Measurements from ENCODE around the gene NPC2.

The NPC2 gene

DNA sequence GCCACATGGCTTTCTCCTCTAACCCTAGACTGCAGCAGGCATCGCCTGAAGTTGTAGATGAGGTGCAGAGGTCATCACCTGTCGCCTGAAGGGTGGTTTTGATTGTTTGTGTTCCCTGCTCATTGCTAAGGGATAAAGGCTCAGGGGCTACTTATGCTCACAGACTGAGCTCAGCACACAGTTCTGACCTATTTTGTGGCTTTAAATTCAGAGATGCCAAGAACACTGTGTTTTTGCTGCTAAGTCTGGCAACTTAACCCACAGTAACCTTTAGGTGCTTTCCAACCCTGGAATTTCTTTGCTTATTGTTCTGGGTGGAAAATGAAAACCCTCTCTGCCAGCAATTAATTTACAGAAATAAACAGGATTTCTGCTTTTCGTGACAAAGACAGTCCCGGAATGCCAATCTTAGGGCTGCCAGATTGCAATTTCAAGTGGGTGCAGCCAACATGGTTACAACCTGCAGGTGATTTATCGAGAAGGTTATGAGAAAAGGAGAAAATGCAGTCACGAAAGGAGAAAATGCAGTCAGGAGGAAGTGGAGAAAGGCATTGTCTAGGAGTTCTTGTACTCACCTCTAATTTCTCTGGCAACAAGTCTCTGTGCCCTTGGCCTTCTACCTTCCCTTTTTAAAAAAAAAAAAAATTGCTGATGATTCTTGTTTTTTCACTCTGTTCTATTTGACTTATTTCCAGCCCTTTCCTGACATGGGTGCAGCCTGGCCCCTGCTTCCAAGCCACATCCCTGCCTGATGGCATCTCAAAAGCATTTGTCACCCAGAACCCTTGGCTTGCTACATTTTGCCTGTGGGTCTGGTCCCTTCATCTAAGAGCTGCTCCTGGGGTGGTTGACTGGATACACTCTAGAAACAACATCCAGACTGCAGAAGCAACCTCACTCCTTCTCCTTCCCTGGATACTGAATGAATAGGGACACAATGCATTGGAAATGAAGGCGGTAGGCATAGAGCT is 23.3 kb downstream of the NPC2 start:
- Histone ChIP-seq H3K4me1 (ENCODE audit: control insufficient read depth, insufficient read depth, low read length, poor library complexity, severe bottlenecking) (no peaks in the 10 kb centered on the region), H3K4me3 (ENCODE audit: extremely low read depth, insufficient read depth, low read length, poor library complexity, severe bottlenecking) (no peak overlapping the region), H3K36me3 (ENCODE audit: control insufficient read depth, insufficient read depth, low read length) (peaks cover 26% of the 10 kb centered on the region), H3K27ac (ENCODE audit: low read depth, low read length, severe bottlenecking) (no peak overlapping the region), H3K9me3 (ENCODE audit: control insufficient read depth, low read length) (no peaks in the 10 kb centered on the region)
- WGBS, 2 experiments (ENCODE audit: insufficient coverage in 2 of 2): 90 to 100% methylated on average over 4 to 7 of the region's 7 CpGs

DNA sequence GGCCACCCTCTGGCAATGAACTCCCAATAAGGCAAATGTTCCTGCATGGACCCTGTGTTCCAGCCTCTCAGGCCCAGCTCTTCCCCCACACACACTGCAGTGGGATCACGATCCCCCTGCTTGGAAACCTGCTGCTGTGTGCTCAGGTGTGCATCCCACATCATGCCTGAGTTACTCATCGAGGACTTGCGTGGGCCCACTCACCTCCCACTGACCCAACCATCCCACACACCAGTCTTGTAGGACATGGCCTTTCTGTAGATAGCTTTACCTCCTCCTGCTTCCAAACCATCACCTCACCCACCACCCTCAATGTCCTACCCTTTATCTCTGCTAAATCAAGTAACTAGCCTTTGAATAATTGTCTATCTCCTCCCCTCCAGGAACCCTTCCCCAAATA is 24.6 kb downstream of the NPC2 start:
- Histone ChIP-seq H3K4me1 (ENCODE audit: control insufficient read depth, insufficient read depth, low read length, poor library complexity, severe bottlenecking) (no peaks in the 10 kb centered on the region), H3K27ac (ENCODE audit: low read depth, low read length, severe bottlenecking) (no peak overlapping the region), H3K9me3 (ENCODE audit: control insufficient read depth, low read length) (no peaks in the 10 kb centered on the region), H3K36me3 (ENCODE audit: control insufficient read depth, insufficient read depth, low read length) (peaks cover 16% of the 10 kb centered on the region), H3K4me3 (ENCODE audit: extremely low read depth, insufficient read depth, low read length, poor library complexity, severe bottlenecking) (no peak overlapping the region)
- WGBS, 2 experiments (ENCODE audit: insufficient coverage in 2 of 2): 96 to 100% methylated on average over 1 to 3 of the region's 3 CpGs

DNA sequence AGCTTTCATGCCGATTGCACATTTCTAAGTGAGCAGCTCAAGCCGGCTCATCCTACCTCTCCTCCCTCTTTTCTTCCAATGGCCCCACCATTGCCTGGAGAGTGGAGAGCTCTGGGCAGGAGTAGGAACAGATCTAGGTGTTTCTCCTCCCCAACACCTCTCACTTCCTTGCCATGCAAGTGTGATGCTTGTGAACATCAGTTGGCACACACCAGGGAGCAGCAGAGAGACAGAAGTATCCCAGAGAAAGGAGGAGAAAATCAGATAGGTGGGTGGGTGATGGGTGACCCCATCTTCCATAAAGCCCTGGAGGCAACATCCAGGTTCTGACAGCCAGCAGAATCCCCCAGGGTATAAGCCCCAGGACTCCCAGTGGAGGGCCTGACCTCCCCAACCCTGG is 27.8 kb downstream of the NPC2 start:
- Histone ChIP-seq H3K27ac (ENCODE audit: low read depth, low read length, severe bottlenecking) (no peak overlapping the region), H3K4me1 (ENCODE audit: control insufficient read depth, insufficient read depth, low read length, poor library complexity, severe bottlenecking) (no peaks in the 10 kb centered on the region), H3K36me3 (ENCODE audit: control insufficient read depth, insufficient read depth, low read length) (no peaks in the 10 kb centered on the region), H3K9me3 (ENCODE audit: control insufficient read depth, low read length) (no peaks in the 10 kb centered on the region), H3K4me3 (ENCODE audit: extremely low read depth, insufficient read depth, low read length, poor library complexity, severe bottlenecking) (no peak overlapping the region)
- 100% methylated on average over 1 of the region's 2 CpGs; no CpG with 5 or more reads in 1 of the 2 experiments for WGBS, 2 experiments (ENCODE audit: insufficient coverage in 2 of 2)

DNA sequence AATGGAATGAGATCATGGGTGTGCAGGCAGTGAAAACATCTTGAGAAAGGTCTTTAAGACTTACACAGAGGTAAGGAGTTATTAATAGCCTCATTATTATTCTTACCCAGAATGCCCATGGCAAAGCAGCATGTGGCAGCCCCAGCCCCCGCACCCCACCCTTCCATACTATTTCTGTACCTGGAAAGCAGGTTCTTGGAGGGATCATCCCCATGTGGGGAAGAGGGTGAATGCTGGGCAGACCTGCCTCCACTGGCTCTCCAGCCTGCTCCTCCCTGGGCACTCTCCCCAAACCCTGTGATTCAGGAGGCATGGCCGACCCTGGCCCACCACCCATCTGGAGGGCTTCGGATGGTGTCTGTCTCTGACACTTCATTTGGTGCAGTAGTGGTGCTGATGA is 28.3 kb downstream of the NPC2 start:
- H3K4me1 ChIP-seq (ENCODE audit: control insufficient read depth, insufficient read depth, low read length, poor library complexity, severe bottlenecking): no peaks in the 10 kb centered on the region
- WGBS, 2 experiments (ENCODE audit: insufficient coverage in 2 of 2): 93 to 100% methylated on average over 2 of the region's 3 CpGs
- no peaks in the 10 kb centered on the region for H3K9me3 ChIP-seq (ENCODE audit: control insufficient read depth, low read length)
- no peak overlapping the region for H3K27ac ChIP-seq (ENCODE audit: low read depth, low read length, severe bottlenecking)
- H3K36me3 ChIP-seq (ENCODE audit: control insufficient read depth, insufficient read depth, low read length): no peaks in the 10 kb centered on the region
- no peak overlapping the region for H3K4me3 ChIP-seq (ENCODE audit: extremely low read depth, insufficient read depth, low read length, poor library complexity, severe bottlenecking)

DNA sequence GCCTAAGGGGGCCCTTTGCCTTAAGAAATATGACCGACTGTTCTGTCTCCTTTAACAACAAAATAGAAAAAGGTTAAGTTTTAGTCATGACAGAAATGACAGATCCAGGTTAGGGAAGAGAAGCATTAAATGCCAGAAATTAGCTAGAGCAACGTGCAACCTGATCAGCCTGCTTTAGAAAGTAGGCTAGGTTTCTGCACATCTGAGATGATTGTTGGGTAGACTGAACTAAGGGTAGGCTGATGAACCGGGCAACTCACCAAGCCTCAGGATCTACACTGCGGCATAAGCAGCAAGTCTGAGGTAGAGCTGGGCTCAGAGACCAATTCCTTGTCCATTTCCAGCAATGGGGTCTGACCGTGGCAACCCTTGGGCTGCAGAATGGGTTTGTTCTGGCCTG is 29.4 kb downstream of the NPC2 start:
- no peaks in the 10 kb centered on the region for H3K36me3 ChIP-seq (ENCODE audit: control insufficient read depth, insufficient read depth, low read length)

DNA sequence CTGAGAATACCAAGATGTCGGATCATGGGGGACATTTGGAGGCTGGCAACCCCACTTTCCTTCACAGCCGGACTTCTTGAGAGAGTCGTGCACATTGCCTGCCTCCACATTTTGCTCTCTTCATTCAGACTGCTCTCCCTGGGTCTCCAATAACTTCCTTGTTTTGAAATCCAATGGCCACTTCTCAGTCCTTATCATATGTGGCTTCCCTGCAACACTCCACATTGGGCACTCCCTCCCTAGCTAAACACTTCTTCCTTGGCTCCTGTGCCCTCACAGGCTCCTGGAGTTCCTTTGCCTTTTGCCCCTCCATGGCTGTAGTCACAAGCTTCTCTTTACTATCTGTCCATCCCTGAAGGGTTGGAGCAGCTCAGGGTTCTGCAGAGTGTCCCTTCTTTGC is 30.1 kb downstream of the NPC2 start:
- H3K4me1 ChIP-seq (ENCODE audit: control insufficient read depth, insufficient read depth, low read length, poor library complexity, severe bottlenecking): no peaks in the 10 kb centered on the region
- WGBS, 2 experiments (ENCODE audit: insufficient coverage in 2 of 2): 79 to 93% methylated on average over 3 of the region's 3 CpGs
- H3K36me3 ChIP-seq (ENCODE audit: control insufficient read depth, insufficient read depth, low read length): no peaks in the 10 kb centered on the region
- no peak overlapping the region for H3K4me3 ChIP-seq (ENCODE audit: extremely low read depth, insufficient read depth, low read length, poor library complexity, severe bottlenecking)
- H3K27ac ChIP-seq (ENCODE audit: low read depth, low read length, severe bottlenecking): no peak overlapping the region
- no peaks in the 10 kb centered on the region for H3K9me3 ChIP-seq (ENCODE audit: control insufficient read depth, low read length)

More for the DNA sequence above, 29.4 kb downstream of the NPC2 start:
- no peak overlapping the region for H3K27ac ChIP-seq (ENCODE audit: low read depth, low read length, severe bottlenecking)
- H3K9me3 ChIP-seq (ENCODE audit: control insufficient read depth, low read length): no peaks in the 10 kb centered on the region
- WGBS, 2 experiments (ENCODE audit: insufficient coverage in 2 of 2): 84 to 89% methylated on average over 3 to 4 of the region's 5 CpGs
- H3K4me3 ChIP-seq (ENCODE audit: extremely low read depth, insufficient read depth, low read length, poor library complexity, severe bottlenecking): no peak overlapping the region
- no peaks in the 10 kb centered on the region for H3K4me1 ChIP-seq (ENCODE audit: control insufficient read depth, insufficient read depth, low read length, poor library complexity, severe bottlenecking)

DNA sequence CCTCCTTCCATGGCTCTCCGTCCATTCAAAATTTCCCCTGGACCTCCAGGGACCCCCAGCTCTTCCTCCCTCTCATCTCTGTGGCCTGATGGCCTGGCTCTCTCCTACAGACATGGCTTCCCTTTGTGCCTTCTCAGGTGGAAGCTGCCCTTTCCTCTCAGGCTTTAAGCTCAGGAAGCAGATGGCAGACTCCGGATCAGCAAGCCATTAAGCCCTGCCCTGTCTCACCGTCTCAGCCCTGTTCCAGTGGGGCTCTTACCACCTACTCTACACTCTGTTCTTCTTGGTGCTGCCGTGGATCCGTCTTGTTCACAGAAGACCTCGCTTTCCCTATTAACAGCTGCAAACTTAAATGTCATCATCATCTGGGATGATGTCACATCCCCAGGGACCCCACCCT is 33.1 kb downstream of the NPC2 start:
- WGBS, 2 experiments (ENCODE audit: insufficient coverage in 2 of 2): 90 to 98% methylated on average over 6 of the region's 6 CpGs
- no peak overlapping the region for H3K27ac ChIP-seq (ENCODE audit: low read depth, low read length, severe bottlenecking)
- no peaks in the 10 kb centered on the region for H3K36me3 ChIP-seq (ENCODE audit: control insufficient read depth, insufficient read depth, low read length)
- no peak overlapping the region for H3K4me3 ChIP-seq (ENCODE audit: extremely low read depth, insufficient read depth, low read length, poor library complexity, severe bottlenecking)
- peaks cover 2% of the 10 kb centered on the region for H3K9me3 ChIP-seq (ENCODE audit: control insufficient read depth, low read length)
- H3K4me1 ChIP-seq (ENCODE audit: control insufficient read depth, insufficient read depth, low read length, poor library complexity, severe bottlenecking): no peaks in the 10 kb centered on the region

DNA sequence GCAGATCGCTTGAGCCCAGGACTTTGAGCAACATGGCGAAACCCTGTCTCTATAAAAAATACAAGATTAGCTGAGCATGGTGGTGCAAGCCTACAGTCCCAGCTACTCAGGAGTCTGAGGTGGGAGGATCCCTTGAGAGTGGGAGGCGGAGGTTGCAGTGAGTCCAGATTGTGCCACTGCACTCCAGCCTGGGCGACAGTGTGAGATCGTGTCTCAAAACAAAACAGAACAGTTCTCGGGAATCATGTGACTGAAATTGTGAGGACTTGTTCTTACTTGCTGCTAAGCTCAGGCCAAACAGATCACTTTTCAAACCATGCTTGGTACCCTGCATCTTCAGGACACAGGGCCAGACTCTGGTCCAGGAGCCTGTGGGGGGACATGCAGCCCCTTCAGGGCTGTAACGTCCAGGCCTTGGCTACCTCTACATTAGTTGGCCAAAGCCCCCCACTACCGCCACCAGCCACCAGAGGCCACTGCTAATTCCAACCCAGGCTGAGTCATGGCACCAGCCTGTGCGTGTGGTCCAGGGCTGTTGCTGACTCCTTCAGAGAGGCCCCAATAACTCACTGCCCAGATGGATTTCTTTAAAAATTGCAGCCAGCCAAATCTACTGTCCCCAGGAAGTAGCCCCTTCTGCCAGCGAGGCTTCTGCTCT is 33.7 kb downstream of the NPC2 start:
- Histone ChIP-seq H3K27ac (ENCODE audit: low read depth, low read length, severe bottlenecking) (no peak overlapping the region), H3K36me3 (ENCODE audit: control insufficient read depth, insufficient read depth, low read length) (no peaks in the 10 kb centered on the region), H3K4me1 (ENCODE audit: control insufficient read depth, insufficient read depth, low read length, poor library complexity, severe bottlenecking) (no peaks in the 10 kb centered on the region), H3K9me3 (ENCODE audit: control insufficient read depth, low read length) (peaks cover 7% of the 10 kb centered on the region), H3K4me3 (ENCODE audit: extremely low read depth, insufficient read depth, low read length, poor library complexity, severe bottlenecking) (no peak overlapping the region)
- WGBS, 2 experiments (ENCODE audit: insufficient coverage in 2 of 2): 76 to 83% methylated on average over 6 to 9 of the region's 10 CpGs

DNA sequence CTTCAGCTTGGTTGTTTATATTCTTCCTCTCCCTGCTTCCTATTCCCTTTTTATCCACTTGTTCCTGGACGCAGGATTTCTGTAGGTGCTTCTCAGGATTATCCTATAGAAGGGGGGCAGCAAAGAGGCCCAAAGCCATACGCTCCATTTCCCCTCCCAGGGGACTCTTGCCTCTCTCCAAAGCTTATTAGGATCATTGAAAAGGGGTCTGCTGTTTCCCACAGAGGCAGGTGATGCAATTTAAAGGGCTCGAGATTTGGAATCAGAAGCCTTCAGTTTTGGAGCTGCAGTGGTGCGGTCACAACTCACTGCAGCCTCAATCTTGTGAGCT is 35.6 kb downstream of the NPC2 start:
- Histone ChIP-seq H3K4me3 (ENCODE audit: extremely low read depth, insufficient read depth, low read length, poor library complexity, severe bottlenecking) (no peak overlapping the region), H3K9me3 (ENCODE audit: control insufficient read depth, low read length) (peaks cover 7% of the 10 kb centered on the region), H3K36me3 (ENCODE audit: control insufficient read depth, insufficient read depth, low read length) (no peaks in the 10 kb centered on the region), H3K4me1 (ENCODE audit: control insufficient read depth, insufficient read depth, low read length, poor library complexity, severe bottlenecking) (no peaks in the 10 kb centered on the region), H3K27ac (ENCODE audit: low read depth, low read length, severe bottlenecking) (no peak overlapping the region)
- 84 to 100% methylated on average over 3 to 4 of the region's 4 CpGs for WGBS, 2 experiments (ENCODE audit: insufficient coverage in 2 of 2)

DNA sequence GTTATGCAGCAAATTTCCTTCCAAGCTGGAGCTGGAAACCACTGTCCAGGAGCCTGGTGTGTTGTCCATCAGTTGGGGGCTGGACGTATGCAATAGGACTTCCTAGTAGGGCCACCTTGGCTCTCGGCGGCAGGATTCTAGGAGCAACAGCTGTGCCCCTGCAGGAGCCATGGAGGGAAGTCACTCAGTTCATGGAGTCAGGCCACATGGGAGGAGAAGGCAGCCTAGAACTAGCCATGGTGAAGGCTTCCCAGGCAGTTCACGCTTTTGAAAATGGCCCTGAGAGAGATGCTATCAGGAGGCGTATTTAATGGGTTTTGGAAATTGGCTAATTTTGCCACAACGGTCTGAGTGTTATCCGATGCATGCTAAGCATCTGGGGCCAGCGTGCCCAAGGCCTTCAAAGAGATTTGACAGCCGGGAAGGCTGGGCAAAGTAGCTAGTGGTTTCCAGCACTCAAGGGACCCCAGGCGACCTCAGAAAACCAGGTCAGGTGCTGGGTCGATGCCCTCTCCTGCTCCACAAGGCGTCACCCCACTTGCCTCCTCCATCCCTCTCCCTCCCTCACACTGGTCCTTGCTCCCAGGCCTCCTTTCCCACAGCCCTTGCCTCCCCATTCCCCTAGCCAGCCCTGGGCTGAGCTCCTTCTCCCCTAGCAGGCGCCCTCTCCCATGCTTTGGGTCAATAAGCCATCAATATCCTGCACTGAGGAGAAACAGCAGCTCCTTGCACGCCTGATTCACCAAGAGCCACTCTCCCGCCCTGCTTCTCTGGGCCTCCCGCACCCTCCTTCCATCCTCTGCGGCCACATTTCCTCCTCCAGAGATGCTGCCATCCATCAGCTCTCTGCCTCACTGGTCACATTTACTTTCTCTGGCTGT is 36.2 kb downstream of the NPC2 start:
- Histone ChIP-seq H3K27ac (ENCODE audit: low read depth, low read length, severe bottlenecking) (no peak overlapping the region), H3K4me1 (ENCODE audit: control insufficient read depth, insufficient read depth, low read length, poor library complexity, severe bottlenecking) (no peaks in the 10 kb centered on the region), H3K36me3 (ENCODE audit: control insufficient read depth, insufficient read depth, low read length) (no peaks in the 10 kb centered on the region), H3K4me3 (ENCODE audit: extremely low read depth, insufficient read depth, low read length, poor library complexity, severe bottlenecking) (no peak overlapping the region), H3K9me3 (ENCODE audit: control insufficient read depth, low read length) (peaks cover 7% of the 10 kb centered on the region)
- WGBS, 2 experiments (ENCODE audit: insufficient coverage in 2 of 2): 89 to 91% methylated on average over 16 to 17 of the region's 17 CpGs

All from mesodermal cell (in vitro differentiated cells).